DMS53 treated with DMSO at 0.1 percent for 48 hours (cell line): ENCODE measurements around the gene BACE2.
"Not testable (repeated sequence)": the region's sequence is repeated elsewhere in the genome, so short reads cannot be mapped to it uniquely, and the experiment has no call there.

Experiments used
- DNase-seq: peaks from one replicate; lab custom pipeline; 2025; ENCODE audit not compliant: unreplicated experiment; lab: John Stamatoyannopoulos, UW

The BACE2 gene

DNA sequence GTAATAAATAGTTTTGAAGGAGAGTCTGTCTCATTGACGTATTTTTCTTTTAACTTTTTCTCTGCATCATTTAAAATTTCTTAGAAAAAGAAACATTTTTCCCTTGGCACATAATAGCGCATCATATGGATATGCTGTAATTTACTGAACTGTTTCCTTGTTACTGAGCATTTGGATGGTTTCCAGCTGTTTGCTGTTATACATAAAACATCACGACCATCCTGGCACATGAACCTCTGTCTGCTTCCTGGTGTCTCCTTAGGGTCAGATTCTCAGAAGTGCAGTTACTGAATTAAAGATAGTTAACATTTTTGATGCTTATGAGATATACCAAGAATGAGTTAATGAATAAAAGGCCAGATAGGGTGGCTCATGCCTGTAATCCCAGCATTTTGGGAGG lies 67.2 kb downstream of the BACE2 start:
- no peak for DNase-seq

DNA sequence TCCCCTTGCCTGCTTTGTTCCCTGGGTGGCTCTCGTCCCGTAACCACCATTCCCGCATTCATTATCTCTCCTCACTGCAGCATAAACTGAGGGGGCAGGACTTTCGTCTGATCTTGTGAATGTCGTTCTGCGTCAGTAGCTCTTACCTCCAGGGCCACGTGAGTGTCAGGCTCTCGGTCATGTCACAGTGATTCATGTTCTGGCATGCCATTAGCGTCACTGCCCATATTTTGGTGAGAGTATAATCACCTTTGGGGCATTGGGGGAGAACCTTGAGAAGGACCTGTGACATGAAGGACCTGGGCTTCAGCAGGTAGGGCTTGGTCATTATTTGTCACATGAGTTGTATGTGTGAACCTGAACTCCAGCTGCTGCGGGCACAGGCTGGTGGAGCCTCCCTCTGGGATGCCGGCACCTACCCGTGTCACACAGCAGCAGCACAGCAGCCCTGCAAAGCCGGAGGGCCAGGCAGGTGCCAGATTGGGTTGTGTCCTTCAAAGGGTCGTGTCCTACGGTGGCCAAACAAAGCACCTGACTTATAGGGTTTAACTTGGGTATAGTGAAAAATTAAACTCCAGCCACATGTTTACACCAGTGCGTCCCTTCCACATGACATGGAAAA lies 68.5 kb downstream of the BACE2 start:
- DNase-seq: no peak

DNA sequence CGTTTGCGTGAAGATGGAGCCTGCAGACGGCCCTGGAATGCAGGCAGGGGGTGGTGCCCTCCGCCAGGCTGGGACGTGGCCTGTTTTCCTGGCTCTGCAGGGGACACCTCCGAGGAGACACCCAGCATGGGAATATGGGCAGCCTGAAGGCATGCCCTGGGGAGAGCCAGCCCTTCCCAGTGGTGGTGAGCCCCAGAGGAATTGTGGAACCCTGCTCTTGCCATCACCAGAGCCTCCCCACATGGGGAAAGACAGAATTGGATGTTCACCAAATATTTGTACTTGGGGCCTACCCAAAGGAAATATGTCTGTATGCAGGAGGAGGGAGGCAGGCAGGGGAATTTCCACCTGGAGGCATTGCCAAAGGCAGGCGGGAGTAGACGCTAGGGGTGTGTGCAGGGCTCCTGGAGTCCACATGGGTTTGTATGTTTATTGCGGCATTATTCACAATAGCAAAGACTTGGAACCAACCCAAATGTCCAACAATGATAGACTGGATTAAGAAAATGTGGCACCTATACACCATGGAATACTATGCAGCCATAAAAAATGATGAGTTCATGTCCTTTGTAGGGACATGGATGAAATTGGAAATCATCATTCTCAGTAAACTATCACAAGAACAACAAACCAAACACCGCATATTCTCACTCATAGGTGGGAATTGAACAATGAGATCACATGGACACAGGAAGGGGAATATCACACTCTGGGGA lies 70.3 kb downstream of the BACE2 start:
- DNase-seq: not testable (repeated sequence)

DNA sequence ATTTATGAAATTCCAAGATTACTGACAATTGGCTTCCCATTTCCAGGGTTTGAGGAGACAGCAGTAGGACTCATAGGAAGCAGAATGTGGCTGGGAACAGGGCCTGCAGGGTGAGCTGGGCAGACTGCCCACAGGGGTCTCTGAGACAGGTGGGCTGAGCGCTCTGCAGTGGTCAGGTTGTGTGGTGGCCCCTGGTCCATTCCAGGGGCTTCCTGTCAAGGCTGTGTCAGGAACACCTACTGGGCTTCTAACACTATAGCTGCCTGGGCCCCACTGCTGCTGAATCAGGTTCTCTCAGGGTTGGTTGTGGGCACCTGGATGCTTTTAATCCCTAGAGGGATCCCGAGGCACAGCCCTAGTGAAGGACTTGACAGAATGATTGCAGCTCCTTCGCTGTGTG lies 72.1 kb downstream of the BACE2 start:
- DNase-seq: no peak

DNA sequence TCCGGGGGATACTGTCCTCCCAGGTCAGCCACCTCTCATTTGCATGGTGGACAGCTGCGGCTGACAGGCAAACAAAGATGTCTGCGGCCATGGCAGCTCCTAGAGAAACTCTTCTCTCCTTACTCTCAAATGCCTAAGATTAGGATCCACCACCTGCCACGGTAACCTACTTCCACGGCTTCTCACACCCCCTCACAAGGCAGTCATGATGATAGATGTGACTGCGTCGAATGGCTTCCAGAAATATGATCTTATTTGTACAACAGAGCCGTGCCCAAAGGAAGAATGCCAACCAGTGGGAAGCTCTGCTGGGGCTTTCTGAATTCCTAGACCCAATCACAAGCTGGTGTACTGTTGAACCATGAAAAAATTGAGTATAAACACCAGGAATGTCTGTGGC lies 73.4 kb downstream of the BACE2 start:
- no peak for DNase-seq

DNA sequence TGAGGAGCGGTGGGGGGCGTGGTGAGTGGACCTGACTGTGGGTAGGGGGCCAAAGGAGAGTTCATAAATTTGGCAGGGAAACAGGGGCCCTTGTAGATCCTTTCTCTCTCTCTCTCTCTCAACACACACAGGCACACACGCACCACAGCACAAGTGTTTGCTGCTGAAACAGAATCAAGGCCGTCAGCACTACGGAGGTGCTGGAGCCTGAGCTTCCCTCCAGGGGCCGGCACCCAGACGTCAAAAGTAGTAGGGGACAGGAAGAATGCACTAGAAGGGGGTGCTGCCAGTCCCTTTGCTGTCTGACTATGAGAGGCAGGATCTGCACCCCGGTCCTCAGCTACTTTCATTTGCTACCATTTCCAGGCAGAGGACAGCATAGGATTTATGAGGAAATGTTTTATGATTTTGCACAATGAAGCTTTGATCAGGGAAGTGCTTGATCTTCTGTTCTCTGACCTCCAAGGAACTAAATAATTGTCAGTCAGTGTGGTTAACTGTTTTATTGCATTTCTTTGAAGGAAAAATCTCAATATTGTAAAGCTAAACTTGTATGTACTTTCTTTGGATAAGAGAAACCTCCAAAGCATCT lies 74.4 kb downstream of the BACE2 start:
- no peak for DNase-seq

DNA sequence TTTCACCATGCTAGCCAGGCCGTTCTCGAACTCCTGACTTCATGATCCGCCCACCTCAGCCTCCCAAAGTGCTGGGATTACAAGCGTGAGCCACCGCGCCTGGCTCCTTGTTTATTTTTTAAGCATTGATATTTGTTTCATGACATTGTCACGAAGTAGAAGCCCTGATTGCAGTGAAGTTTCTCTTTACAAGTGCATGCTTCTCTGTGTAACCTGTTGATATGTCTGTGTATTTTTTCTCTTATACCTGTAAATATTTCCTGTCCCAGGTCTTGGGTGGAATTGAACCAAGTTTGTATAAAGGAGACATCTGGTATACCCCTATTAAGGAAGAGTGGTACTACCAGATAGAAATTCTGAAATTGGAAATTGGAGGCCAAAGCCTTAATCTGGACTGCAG lies 75.1 kb downstream of the BACE2 start:
- DNase-seq: no peak

DNA sequence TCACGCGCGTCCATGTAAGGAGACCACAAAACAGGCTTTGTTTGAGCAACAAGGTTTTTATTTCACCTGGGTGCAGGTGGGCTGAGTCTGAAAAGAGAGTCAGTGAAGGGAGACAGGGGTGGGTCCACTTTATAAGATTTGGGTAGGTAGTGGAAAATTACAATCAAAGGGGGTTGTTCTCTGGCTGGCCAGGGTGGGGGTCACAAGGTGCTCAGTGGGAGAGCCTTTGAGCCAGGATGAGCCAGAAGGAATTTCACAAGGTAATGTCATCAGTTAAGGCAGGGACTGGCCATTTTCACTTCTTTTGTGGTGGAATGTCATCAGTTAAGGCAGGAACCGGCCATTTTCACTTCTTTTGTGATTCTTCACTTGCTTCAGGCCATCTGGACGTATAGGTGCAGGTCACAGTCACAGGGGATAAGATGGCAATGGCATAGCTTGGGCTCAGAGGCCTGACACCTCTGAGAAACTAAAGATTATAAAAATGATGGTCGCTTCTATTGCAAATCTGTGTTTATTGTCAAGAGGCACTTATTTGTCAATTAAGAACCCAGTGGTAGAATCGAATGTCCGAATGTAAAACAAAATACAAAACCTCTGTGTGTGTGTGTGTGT lies 76.4 kb downstream of the BACE2 start:
- DNase-seq: not testable (repeated sequence)

DNA sequence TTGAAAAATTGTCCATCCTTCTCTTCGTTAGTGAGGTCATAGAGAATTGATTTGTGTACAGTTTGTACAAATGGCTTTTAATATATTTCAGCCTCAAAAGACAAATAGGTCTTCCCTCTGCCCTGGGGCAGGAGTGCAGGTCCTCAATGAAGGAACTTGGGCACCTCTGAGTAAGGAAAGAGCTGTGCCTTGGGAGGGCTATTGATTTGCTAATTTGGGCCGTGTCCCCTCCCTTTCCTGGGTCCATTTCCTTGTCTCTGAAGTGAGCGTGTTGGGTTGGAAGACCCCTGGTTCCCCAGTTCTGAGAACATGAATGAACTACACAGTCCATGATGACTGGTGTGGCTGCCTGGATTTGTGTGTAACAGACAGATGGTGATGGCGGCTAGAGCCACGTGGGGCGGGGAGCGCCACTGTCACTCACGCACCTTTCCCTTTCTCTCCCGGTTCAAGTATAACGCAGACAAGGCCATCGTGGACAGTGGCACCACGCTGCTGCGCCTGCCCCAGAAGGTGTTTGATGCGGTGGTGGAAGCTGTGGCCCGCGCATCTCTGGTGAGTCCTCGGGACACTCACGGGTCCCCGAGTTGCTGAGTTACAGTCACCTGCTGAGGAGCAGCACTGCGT lies 77.7 kb downstream of the BACE2 start:
- no peak for DNase-seq

DNA sequence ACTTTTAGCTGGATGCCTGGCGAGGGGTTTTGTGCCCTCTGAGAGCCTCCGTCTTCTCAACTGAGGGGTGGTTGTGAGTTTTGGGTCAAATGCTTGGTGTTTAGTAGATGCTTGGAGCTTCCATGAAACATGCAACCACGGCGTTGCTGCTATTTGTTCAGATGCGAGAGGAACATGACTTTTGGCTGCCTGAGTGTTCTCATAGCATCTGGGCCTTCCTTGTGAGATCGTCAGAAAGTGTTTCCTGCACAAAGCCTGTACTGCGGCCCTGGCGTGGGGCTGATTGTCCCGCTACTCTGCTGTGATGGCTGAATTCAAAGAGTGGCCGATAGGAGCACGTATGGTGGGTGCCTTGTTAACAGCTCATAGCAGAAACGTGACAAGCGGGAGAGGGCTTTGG lies 78.8 kb downstream of the BACE2 start:
- DNase-seq: no peak

DNA sequence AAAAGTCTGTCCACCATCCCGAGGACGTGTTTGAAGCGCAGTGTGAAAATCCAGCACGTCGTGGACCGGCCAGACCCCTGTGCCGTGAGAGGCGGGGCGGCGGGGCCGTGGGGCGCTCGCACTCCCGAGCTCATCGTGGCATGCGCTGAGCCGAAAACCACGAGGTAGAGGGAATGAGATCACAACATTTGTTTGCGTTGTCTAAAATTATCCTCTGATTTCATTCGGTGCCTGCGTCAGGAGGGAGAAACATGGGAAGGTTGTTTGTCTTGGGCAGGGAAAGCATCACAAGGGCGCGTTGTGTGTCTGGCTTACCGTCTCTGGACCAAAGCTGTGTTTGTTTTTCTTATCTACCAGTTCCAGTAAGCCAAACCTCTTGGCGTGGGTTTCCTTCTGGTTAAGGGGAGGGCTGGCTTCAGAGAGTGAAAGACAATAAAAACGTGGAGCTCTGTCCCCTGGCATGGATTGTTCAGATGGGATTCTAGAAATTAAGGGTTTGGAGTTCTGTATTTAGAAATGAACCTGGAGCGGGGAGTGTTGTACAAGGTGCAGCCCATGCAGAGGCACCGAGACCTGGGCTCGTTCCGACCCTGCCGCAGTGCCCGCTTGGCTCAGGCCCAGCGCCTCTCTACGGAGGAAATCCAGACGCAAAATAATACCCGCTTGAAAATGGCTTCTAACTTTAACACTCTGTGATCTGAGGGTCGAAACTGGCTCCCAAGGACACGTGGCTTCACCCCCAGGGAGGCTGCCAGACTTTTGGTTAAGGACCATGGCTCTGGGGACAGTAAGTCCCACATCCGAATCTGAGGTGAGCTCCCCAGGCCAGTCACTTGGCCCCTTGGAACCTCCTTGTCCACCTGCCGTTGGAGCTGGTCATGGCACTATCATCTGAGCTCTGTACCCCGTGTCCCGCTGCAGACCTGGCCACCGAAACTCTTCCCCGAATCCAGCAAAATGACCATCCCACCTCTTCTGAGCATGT lies 79.9 kb downstream of the BACE2 start:
- DNase-seq: no peak

DNA sequence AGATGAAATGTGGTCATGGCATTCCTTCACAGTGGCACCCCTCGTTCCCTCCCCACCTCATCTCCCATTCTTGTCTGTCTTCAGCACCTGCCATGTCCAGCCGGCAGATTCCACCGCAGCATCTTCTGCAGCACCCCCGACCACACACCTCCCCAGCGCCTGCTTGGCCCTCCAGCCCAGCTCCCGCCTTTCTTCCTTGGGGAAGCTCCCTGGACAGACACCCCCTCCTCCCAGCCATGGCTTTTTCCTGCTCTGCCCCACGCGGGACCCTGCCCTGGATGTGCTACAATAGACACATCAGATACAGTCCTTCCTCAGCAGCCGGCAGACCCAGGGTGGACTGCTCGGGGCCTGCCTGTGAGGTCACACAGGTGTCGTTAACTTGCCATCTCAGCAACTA lies 81.5 kb downstream of the BACE2 start:
- DNase-seq: no peak

DNA sequence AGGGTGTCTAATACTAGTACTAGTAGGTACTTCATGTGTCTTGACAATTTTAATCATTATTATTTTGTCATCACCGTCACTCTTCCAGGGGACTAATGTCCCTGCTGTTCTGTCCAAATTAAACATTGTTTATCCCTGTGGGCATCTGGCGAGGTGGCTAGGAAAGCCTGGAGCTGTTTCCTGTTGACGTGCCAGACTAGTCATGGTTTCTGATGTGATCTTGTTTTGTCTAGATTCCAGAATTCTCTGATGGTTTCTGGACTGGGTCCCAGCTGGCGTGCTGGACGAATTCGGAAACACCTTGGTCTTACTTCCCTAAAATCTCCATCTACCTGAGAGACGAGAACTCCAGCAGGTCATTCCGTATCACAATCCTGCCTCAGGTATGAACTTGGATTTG lies 82.6 kb downstream of the BACE2 start:
- no peak for DNase-seq

DNA sequence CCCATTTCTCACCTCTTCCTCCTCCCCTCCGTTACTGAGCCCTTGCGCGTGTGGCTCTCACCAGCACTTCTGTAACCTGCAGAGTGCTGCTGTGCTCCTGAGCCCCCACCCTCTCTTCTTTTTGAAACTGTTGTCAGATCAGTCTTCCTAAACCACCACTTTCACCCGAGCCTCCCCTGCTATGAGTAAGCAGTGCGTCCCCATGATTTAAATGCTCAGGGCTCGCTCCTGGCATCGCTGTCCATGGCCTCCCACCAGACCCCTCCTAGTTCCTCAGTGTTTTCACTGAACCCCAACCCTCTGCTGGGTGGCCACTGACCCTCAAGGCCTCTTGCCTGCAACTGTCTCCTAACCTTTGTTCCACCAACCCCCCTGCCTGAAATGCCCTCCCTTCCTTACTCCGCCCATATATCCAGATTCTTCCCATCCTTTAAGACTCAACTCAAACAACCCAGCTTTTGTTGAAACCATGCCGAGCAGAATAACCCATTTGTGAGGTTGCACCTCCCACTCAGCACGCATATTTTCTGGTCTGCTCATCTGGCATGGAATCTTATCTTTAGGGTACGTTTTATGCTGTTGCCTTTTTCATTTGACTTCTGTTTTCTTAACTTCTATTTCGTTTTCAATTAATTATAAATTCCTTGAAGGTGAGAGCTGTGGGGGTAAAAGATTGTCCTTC lies 84.1 kb downstream of the BACE2 start:
- DNase-seq: no peak

DNA sequence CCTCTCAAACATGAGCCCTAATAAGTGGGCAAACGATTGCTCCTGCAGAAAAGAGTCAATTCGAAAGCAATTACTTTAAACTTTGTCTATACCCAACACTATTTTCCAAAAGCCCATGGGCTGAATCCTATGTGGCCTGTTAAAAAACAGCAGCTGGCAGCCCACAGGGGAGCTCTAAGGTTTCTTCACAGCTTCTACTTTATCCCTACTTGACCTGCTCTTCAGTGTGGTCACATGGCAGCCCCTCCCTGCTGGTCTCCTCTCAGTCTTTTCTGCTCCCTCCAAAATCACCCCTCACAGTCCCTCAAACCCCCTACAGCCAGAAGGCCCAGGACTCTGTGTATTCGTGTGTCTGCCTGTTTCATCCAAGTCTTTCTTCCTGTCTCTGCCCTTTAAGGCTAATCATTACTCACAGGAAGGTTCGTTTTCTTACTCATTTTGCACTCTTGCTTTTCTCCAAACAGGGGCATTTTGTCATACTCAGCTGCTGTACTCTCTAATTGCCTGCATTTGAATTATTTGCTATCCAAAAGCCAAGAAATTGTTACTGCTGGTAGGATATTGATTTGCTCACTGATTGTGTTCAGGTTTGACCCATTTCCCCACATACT lies 86.2 kb downstream of the BACE2 start:
- DNase-seq: no peak

DNA sequence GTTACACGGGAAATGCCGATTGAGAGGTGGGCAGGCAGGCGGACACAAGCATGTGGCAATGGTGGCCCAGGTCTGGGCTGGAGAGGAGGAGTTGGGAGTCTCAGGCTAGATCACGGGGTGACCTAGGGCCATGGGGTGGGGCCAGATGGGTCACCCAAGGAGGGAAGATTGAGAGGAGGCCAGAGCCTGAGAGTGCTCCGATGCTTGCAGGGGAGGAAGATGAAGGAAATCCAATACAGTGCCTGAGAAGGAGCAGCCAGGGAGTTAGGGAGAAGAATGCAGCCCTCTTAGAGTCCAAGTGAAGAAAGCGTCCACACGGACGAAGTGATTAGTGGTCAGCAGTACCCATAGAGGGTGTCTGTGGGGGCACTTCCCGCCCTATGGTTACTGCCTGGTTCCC lies 87.2 kb downstream of the BACE2 start:
- DNase-seq: no peak

DNA sequence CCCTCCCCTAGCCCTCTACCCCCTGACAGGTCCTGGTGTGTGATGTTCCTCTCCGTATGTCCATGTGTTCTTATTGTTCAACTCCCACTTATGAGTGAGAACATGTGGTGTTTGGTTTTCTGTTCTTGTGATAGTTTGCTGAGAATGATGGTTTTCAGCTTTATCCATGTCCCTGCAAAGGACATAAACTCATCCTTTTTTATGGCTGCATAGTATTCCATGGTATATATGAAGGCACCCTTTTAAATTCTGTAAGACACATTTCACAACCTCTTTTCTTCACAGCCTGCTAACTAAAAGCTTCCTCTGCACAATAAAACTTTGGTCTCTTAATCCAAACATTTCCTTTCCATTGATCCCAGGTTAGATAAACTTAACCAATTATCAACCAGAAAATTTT lies 88.3 kb downstream of the BACE2 start:
- not testable (repeated sequence) for DNase-seq

DNA sequence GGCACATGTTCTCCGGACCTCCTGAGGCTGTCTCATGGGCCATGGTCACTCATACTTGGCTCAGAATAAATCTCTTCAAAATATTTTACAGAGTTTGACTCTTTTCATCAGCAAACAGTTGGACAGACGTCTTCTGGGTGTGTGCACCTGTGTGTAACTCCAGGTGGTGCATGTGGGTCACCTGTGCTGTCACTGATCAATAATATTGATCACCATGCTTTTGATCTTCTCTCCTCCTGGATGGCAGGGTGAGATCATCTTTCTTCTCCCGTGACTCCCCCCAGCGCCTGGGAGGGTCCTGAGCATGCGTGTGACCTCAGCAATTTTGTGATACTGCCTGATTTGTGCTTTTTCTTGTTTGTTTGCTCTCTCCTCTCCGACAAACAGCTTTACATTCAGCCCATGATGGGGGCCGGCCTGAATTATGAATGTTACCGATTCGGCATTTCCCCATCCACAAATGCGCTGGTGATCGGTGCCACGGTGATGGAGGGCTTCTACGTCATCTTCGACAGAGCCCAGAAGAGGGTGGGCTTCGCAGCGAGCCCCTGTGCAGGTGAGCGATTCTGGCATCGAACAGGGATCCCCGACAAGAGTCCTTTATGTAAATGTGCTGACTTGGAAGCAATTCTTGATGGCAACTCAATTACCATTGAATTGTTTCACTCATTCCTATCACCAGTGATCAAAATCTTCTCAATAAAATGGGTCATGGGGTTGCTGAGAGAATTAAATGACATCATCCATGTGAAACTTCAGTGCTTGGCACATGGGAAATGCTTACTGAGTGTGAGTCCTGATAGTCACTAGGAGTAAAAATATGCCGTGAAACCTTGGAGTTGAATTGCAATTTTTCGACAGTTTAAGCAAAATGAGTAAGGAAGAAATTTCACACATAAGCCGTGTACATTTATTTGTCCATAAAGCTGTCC lies 89.1 kb downstream of the BACE2 start:
- DNase-seq: no peak
